SK-MEL-5 (cell line): ENCODE measurements around the gene ENAM. TPM values are rescaled to one million over a fixed set of nuclear protein-coding genes. Genes with fewer than 3 reads are reported as not detected.
A peak's percentile ranks its signal among the peaks of the same experiment; 100 is the strongest.
"Not testable (repeated sequence)": the region's sequence is repeated elsewhere in the genome, so short reads cannot be mapped to it uniquely, and the experiment has no call there.

Source experiments
- DNase-seq: peaks from one replicate; pipeline ENCODE4 v3.0.0-alpha.2; 2016; ENCODE audit warnings: low read depth, low spot score
- in situ Hi-C: cut with HindIII; loops from 2 replicates; pipeline ENCODE4 v1.10.0; 2016; ENCODE audit warnings: low sequenced_read_pairs, high pct_unique_total_duplicates, low pct_unique_long_range_greater_than_20kb
- total RNA-seq: library from RNA; depleted of rRNA; stranded (reverse); fragments of >200 nt; shearing (Covaris generic); gene quantifications from 2 replicates; pipeline ENCODE4 v1.2.3, GENCODE V29; 2014

The ENAM gene
- total RNA-seq, 1 experiment from 2014 or later = not detected

GRCh38 chr4:70619778-70620177 lies 8.8 kb upstream of the ENAM start:
- DNase-seq = no peak
- in situ Hi-C loops = no loop called here

DNA sequence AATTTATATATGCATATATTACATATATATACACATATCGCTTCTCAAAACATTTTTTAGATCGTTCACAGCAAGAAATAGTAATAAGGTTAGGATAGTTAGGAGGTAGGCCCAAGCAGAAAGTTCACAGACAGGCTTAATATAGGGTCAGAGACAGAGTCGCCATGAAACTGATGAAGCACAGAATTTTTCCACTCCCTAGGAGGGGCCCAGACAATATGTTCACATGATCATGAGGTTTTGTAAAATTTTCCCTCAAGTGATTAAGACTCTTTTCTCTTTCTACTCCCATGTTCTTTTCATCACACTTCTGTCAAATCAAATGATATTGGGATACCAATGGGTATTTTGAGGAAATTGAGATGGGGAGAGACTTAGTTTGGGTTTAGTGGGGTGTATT lies 5.2 kb upstream of the ENAM start:
- no peak for DNase-seq
- in situ Hi-C loops = no loop called here

DNA sequence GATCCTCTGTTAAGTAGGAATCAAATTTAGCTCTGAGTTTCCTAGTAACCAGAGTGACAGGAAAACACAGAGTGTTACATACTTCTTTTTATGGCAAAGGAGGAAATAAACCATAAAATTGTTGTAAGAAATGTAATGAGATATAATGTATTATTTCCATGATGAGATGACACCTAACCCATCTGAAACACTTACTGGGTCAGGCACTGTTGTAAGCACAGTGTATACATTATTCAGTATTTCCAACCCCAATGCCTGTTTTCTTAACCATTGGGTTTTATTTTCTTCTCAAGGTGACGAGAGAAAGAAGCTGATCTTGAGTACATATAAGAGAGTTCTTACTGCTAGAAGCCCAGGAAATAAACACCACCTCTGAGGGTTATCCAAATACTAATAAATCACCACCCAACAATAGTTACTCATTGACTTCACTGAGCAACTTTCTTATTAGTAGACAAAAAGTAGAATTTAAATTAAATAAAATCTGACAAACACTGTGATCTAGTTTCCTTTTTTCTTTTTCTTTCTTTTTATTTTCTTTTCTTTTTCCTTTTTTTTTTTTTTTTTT lies 4.2 kb upstream of the ENAM start:
- in situ Hi-C loops = no loop called here
- DNase-seq = no peak

- no peak for DNase-seq
- in situ Hi-C loops = no loop called here
Measured at GRCh38 chr4:70627620-70628019, 924 bp upstream of the ENAM start.

DNA sequence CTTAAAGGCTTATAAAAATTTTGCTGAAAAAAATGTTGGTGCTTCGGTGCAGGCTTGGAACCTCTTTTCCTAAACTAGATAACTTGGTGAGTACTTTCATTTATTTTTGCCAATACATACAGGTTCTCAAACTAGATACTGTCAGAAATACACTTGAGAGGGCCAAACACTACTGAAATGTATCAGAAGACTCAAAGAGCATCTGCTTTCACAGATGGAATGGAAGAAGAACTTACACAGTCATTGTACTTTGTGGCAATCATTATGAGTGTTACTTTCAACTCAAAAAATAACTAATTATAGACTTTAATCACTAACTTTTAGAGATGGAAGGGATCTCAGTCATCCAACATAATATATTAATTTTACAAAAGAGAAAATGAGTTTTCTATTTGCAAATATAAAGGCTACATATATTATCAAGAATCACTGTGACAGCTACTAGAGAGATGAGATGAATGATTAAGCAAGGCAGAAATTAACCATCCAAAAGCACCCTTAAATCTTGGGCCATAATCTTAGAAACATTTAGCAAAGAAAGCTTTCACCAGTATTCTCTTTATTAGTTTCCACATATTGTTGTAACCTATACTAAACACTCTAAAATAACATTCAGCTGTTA lies 1.0 kb downstream of the ENAM start:
- DNase-seq = no peak
- in situ Hi-C loops = no loop called here

GRCh38 chr4:70630162-70630561 lies 1.6 kb downstream of the ENAM start:
- in situ Hi-C loops = no loop called here
- DNase-seq = no peak

GRCh38 chr4:70632028-70632427 lies 3.5 kb downstream of the ENAM start:
- in situ Hi-C loops = no loop called here
- no peak for DNase-seq

GRCh38 chr4:70634482-70634881 lies 5.9 kb downstream of the ENAM start:
- DNase-seq = no peak
- in situ Hi-C loops = no loop called here

GRCh38 chr4:70637239-70637913 lies 8.8 kb downstream of the ENAM start:
- DNase-seq = no peak
- in situ Hi-C loops = no loop called here

DNA sequence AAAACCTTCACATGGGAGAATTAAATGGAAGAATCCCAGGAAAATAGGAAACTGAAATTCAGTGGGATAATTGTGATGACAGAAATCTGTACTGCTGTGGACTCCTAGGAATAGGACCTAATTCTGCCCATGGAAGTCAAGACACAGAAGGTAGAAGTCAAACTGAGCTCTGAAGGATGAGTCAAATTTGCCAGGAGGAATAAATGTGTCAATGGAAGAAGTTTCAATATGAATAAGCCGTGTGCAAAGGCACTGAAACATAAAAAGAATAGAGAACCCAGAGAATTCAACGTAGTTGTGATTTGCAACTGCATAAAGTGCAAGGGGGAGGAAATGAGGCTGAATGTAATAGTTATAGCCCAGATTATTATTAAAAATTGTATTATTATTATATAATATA lies 11.6 kb downstream of the ENAM start:
- in situ Hi-C loops = no loop called here
- DNase-seq = no peak

DNA sequence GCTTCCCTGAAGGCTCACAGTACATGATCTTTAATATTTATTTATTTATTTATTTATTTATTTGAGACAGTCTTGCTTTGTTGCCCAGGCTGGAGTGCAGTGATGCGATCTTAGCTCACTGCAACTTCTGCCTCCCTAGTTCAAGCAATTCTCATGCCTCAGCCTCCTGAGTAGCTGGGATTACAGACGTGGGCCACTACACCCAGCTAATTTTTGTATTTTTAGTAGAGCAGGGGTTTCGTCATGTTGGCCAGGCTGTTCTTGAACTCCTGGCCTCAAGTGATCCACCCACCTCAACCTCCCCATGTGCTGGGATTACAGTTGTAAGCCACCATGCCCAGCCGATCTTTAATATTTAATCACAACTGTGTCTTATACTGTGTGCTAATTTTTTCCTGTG lies 22.2 kb downstream of the ENAM start:
- DNase-seq, in situ Hi-C loops: not testable (repeated sequence)

DNA sequence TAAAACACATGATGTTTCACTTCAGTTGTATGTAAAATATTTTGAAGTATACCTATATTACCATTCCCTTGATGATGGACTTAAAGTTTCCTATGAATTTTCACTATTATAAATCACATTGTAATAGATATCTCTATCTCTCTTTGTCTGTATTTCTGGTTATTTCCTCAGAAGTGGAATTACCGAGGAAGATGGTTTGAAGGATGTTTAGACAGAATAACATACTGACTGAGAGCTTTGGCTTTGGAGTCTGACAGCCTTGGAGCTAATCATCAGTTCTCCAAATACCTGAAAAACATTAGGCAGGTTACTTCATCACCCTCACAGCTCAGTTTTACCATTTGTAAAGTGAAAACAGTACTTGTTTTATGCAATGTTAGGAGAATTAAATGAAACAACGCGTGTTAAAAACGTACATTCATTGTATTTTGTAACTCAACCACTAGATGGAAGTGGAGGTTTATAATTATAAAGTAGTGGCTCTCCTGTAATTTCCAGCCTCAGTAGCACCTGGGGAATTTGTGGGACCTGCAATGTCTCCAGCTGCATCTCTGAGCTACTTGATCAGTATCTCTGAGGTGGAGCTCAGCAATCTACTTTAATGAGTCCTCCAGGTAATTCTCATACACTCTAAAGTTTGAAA lies 23.4 kb downstream of the ENAM start:
- in situ Hi-C loops = no loop called here
- peak; percentile 45 for DNase-seq

DNA sequence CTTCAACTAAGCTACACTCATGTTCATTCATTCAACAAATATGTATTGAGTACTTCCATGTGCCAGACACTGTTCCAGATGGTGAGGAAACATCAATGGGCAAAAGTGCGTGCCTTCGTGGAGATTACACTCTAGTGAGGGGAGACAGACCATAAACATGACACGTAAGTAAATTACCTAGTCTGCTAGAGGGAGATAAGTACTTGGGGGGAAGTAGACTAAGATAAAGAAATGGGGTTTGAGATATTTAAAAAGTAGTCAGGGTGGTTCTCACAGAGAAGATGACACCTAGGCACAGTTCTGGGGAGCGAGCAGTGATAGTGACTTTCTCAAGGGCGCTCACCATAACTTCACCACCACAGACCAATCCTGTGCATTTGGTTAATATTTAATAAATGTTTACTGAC lies 26.1 kb downstream of the ENAM start:
- in situ Hi-C loops = no loop called here
- no peak for DNase-seq

- no peak for DNase-seq
- in situ Hi-C loops = no loop called here
Measured at GRCh38 chr4:70657326-70657725, 28.8 kb downstream of the ENAM start.

GRCh38 chr4:70658418-70658817 lies 29.9 kb downstream of the ENAM start:
- in situ Hi-C loops = no loop called here
- DNase-seq = no peak

- DNase-seq = no peak
- in situ Hi-C loops = no loop called here
Measured at GRCh38 chr4:70660106-70660505, 31.6 kb downstream of the ENAM start.

- in situ Hi-C loops, DNase-seq: not testable (repeated sequence)
Measured at GRCh38 chr4:70661309-70661922, 32.9 kb downstream of the ENAM start.

GRCh38 chr4:70666369-70666768 lies 37.8 kb downstream of the ENAM start, which contains the start of gene JCHAIN:
TSS of gene JCHAIN (minus strand) at chr4:70666508. CDS start at chr4:70666490, 18 bp downstream.
- DNase-seq = no peak
- in situ Hi-C loops = no loop called here
